Progenitor cell of endocrine pancreas (in vitro differentiated cells): ENCODE measurements around the gene LTBP4. TPM values are rescaled to one million over a fixed set of nuclear protein-coding genes. Genes with fewer than 3 reads are reported as not detected.
A peak's percentile ranks its signal among the peaks of the same experiment; 100 is the strongest.

ENCODE experiments used
- DNase-seq: peaks from one replicate; pipeline ENCODE4 v3.0.0; 2021; ENCODE audit warnings: low spot score; ENCODE audit not compliant: unreplicated experiment
- H3K27ac Mint-ChIP-seq: 2 replicates; pipeline ENCODE4 v1.8.0; 2021; ENCODE audit warnings: mild to moderate bottlenecking, moderate library complexity, mixed read lengths
- H3K27me3 Mint-ChIP-seq: 2 replicates; pipeline ENCODE4 v1.8.0; 2021; ENCODE audit warnings: mixed read lengths
- H3K36me3 Mint-ChIP-seq: 2 replicates; pipeline ENCODE4 v1.8.0; 2022; ENCODE audit warnings: mixed read lengths; ENCODE audit not compliant: insufficient read depth
- H3K4me1 Mint-ChIP-seq: 2 replicates; pipeline ENCODE4 v1.8.0; 2021; ENCODE audit warnings: low read depth, mixed read lengths
- H3K4me3 Mint-ChIP-seq: 2 replicates; pipeline ENCODE4 v1.8.0; 2021; ENCODE audit warnings: low read depth, mild to moderate bottlenecking, moderate library complexity, mixed read lengths
- H3K9me3 Mint-ChIP-seq: 2 replicates; pipeline ENCODE4 v1.8.0; 2021; ENCODE audit warnings: low read depth, mixed read lengths
- CTCF ChIP-seq: fragments of 200-600 bp; sonication (generic); IDR thresholded peaks from one replicate; pipeline ENCODE4 v1.5.0; 2021; ENCODE audit warnings: antibody characterized with exemption, mild to moderate bottlenecking; ENCODE audit not compliant: unreplicated experiment
- total RNA-seq: library from RNA; stranded (reverse); gene quantifications from 2 replicates; pipeline ENCODE4 v1.2.1, GENCODE V29; 2021

LTBP4 gene
- total RNA-seq, 1 donor from 2014 or later, result 25.4 TPM

DNA sequence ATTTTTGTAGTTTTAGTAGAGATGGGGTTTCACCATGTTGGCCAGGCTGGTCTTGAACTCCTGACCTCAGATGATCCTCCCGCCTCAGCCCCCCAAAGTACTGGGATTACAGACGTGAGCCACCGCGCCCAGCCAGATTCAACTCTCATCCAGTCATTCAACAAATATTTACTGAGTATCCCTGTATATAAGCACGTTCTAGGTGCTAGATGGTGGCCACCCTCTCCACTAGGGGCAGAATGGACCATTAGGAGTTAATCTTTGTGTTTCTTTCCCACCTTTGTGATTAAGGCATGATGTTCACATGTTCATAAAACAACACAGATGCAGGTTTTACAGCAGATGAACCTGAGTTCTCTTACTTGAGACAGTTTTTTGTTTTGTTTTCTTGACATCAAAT is 17.2 kb upstream of the LTBP4 start:
- H3K9me3 Mint-ChIP-seq, result no peaks in the 10 kb centered on the region
- no peaks in the 10 kb centered on the region for H3K4me1 Mint-ChIP-seq
- peaks cover 32% of the 10 kb centered on the region for H3K36me3 Mint-ChIP-seq
- H3K4me3 Mint-ChIP-seq, result no peak overlapping the region
- no peak overlapping the region for H3K27ac Mint-ChIP-seq
- peak; percentile 45 for TF ChIP-seq CTCF
- H3K27me3 Mint-ChIP-seq, result no peaks in the 10 kb centered on the region
- DNase-seq, result no peak

- TF ChIP-seq CTCF, result no peak
- no peaks in the 10 kb centered on the region for H3K27me3 Mint-ChIP-seq
- no peak for DNase-seq
- H3K4me3 Mint-ChIP-seq, result no peak overlapping the region
- no peaks in the 10 kb centered on the region for H3K9me3 Mint-ChIP-seq
- H3K36me3 Mint-ChIP-seq, result peaks cover 34% of the 10 kb centered on the region
- H3K4me1 Mint-ChIP-seq, result no peaks in the 10 kb centered on the region
- H3K27ac Mint-ChIP-seq, result no peak overlapping the region
Measured at GRCh38 chr19:40585241-40585981, 15.8 kb upstream of the LTBP4 start.

DNA sequence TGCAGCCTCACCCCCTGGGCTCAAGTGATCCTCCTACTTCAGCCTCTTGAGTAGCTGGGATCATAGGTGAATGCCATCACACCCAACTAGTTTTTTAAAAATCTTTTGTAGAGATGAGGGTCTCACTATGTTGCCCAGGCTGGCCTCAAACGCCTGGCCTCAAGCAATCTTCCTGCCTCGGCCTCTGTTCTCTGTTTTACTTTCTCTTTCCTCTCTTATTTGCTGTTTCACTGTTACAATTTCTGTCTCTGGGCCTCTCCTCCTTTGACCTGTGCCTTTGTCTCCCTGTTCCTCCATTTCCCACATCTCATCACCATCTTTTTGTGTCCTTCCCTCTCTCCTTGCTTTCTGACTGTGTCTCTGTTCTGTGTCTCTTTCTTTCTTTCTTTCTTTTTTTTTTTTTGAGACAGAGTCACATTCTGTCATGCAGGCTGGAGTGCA is 15.2 kb upstream of the LTBP4 start:
- no peak for TF ChIP-seq CTCF
- Mint-ChIP-seq H3K36me3 (peaks cover 33% of the 10 kb centered on the region), H3K9me3 (no peaks in the 10 kb centered on the region), H3K27ac (no peak overlapping the region), H3K27me3 (no peaks in the 10 kb centered on the region), H3K4me1 (no peaks in the 10 kb centered on the region), H3K4me3 (no peak overlapping the region)
- DNase-seq, result no peak

DNA sequence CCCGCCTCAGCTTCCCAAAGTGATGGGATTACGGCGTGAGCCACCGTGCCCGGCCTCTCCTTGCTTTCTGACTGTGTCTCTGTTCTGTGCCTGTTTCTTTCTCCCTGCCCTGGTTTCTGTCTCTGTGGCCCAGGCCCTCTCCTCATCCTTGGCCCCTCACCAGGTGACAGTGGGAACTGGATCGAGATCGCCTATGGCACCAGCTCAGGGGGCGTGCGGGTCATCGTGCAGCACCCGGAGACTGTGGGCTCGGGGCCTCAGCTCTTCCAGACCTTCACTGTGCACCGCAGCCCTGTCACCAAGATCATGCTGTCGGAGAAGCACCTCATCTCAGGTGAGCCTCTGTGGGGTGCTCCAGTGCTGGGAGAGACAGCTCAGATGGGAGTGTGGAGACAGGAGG is 14.6 kb upstream of the LTBP4 start:
- Mint-ChIP-seq H3K27ac (no peak overlapping the region), H3K36me3 (peaks cover 33% of the 10 kb centered on the region)
- DNase-seq, result no peak

More for the DNA sequence above, 14.6 kb upstream of the LTBP4 start:
- TF ChIP-seq CTCF, result no peak
- H3K9me3 Mint-ChIP-seq, result no peaks in the 10 kb centered on the region
- no peaks in the 10 kb centered on the region for H3K27me3 Mint-ChIP-seq
- no peaks in the 10 kb centered on the region for H3K4me1 Mint-ChIP-seq
- H3K4me3 Mint-ChIP-seq, result no peak overlapping the region
